Activated CD8-positive, alpha-beta memory T cell treated with anti-CD3 and anti-CD28 coated beads, Interleukin-2, amount 50 U/mL, for 4 hours (primary cell): ENCODE data around the gene SCRN2.

Experiments
- DNase-seq: peaks from one replicate; pipeline ENCODE4 v3.0.0-alpha.2; 2020

SCRN2 gene

DNA sequence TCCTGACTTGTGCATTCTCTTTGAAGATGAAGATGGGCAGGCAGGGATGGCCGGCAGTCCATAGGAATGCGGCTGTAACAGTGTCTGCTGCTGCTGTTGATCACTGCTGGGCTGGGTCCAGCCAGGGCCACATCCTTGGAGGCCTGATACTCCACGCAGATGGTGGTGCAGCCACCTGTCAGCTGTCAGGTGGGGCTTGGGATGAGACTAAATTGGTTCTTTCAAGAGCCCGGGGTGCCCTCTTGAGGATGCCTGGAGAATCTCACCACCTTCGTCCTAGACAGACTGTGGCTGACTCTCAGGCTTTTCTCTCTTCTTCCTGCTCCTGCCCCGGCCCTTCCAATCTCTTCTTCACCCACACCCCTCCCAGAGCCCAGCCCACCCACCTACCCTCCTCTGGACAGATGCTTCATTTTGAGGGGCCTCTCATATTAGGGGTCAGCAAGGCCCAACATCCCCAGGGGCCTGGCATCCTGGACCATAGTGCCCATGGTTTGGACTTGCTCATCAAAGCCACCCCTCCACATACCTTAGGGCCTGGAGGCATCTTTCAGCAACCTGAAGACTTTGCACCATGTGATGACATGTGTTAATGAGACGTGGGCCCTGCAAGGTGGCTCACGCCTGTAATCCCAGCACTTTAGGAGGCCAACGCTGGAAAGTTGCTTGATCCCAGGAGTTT is 38.6 kb downstream of the SCRN2 start:
- peak; percentile 64 for DNase-seq

DNA sequence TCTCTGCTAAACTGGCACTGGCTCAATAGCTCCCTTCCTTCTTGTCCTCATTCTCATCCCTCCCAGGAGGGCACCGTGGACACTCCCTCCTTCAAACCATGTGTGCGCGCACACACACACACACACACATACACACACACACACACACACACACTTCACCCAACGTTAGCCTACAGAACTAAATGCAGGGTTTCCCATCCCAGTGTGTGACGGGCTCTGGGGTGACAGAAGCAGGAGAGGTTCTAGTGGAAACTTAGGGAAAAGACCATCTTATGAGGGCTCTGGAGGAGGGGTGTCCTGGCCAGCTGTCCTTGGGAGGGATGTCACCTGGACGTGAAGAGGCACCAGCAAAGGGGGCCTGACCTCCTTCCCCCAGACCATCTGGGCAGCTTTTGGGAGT is 39.2 kb downstream of the SCRN2 start:
- no peak for DNase-seq

GRCh38 chr17:47801176-47801765 is 39.8 kb downstream of the SCRN2 start:
- no peak for DNase-seq

DNA sequence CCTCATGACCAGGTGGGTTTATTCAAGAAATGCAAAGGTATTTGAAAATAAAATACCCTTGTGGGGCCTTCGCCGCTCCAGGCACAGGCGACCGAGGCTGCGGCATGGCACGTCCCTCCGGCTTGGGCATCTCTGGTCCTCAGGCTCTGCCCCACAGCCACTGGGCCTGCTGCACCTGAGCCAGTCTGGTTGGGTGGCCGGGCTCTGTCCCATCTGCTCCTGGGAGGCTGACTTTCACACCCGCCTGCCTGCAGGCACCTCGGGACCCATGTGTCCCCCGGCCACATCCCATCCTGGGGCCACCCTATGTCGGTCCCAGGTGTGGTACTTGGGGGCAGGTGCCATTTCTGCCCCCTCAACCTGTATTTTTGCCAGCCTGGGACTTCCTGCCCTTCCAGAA is 40.4 kb downstream of the SCRN2 start:
- DNase-seq = no peak

DNA sequence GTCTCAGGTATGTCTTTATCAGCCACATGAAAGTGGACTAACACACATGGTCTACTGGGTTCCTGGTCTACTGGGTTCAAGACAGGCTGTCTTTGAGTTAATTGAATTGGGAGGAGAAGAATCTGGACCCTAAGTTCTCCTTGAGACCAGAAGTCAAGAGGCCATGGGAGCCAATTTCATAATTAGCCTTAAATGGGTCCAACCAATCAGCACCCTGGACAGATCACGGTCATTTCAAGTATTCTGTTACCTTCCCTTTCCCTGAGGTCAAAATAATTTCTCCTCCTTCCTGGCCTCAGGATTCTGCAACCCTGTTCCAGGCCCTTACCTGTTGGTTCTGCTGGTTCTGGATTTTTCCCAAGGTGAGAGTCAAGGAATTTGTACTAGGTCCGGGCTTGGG is 43.3 kb downstream of the SCRN2 start:
- no peak for DNase-seq

- no peak for DNase-seq
Observed at GRCh38 chr17:47792979-47793378, 48.1 kb downstream of the SCRN2 start.

- DNase-seq = no peak
Observed at GRCh38 chr17:47792457-47792856, 48.6 kb downstream of the SCRN2 start.

DNA sequence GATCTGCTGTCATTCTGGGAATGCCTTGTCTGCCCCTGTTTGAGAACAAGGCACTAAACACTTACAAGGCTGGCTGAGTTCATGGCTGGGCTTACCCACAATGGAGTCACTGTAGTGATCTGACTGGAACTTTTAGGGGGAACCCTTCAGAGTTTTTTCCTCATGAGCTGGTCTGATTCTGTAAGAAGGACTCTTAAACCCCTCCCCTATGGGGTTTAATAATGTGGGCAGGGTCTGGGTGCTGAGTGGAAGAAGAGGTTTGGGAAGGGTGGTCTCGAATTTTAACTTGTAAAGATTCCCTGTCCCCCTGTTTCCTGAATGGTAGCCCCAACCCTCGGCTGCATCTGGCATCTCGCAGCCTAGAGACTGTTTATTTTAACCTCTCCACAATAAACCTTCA is 50.0 kb downstream of the SCRN2 start:
- DNase-seq = no peak

DNA sequence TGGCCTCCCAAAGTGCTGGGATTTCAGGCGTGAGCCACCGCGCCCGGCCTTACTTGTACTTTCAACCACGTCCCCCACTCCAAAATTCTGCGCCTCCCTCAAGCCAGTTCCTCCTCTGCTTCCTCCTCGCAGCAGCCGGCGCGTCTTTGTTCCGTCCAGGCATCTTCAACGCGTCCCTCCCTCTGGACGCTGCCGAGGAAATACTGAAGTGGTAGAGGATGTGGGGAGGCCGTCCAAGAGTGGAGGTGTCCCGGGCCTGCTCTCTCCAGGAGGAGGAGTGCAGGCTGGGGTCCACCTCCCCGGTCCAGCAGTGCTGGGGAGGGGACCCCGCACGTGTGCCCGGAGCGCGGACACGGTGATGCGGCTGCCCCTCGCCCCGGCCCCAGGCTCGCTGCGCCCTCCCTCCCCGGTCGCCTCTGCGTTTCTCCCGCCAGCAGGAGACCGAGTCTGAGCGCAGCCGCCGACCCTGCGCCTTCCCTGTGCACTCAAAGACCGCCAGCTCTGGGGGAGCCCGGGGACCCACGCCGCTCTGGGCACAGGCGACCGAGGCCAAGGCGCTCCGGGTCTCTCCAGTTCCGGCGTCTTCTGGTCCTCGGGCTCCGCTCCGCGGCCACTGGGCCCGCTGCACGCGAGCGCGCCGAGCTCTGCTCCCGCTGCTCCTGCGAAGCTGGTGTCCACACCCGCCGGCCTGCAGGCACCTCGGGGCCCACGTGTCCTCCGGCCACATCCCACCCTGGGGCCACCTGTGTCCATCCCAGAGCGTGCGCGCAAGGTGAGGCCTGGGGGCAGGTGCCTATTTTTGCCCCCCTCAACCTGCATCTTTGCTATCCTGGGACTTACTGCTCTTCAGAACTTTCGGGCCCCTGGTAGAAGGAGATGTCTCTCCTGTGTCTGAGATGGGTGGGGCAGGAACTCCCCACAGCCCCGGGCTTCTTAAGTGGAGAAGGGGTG is 51.2 kb downstream of the SCRN2 start:
- peak; percentile 50 for DNase-seq
